Hepatocyte (in vitro differentiated cells): ENCODE measurements around the gene CUL7.

Experiments
- CTCF ChIP-seq: fragments of 200-600 bp; sonication (generic); IDR thresholded peaks from 2 replicates; pipeline ENCODE4 v1.5.1; 2016; ENCODE audit warnings: antibody characterized with exemption, mild to moderate bottlenecking; ENCODE audit not compliant: poor library complexity
- EZH2 ChIP-seq: fragments of 200-600 bp; sonication (generic); IDR thresholded peaks from 2 replicates; pipeline ENCODE4 v1.6.1; 2016; ENCODE audit warnings: antibody characterized with exemption, mild to moderate bottlenecking, borderline replicate concordance

GRCh38 chr6:43096451-43097097 is 42.9 kb upstream of the CUL7 start:
- no peak for TF ChIP-seq EZH2
- no peak for TF ChIP-seq CTCF
